HUDEP-2 (cell line): ENCODE results near the gene ATP1A3.

Source experiments
- DNase-seq, 76 experiments: peaks; one replicate each; lab custom pipeline; 2025; ENCODE audit not compliant: unreplicated experiment in 76 of 76; lab: John Stamatoyannopoulos, UW

The ATP1A3 gene

DNA sequence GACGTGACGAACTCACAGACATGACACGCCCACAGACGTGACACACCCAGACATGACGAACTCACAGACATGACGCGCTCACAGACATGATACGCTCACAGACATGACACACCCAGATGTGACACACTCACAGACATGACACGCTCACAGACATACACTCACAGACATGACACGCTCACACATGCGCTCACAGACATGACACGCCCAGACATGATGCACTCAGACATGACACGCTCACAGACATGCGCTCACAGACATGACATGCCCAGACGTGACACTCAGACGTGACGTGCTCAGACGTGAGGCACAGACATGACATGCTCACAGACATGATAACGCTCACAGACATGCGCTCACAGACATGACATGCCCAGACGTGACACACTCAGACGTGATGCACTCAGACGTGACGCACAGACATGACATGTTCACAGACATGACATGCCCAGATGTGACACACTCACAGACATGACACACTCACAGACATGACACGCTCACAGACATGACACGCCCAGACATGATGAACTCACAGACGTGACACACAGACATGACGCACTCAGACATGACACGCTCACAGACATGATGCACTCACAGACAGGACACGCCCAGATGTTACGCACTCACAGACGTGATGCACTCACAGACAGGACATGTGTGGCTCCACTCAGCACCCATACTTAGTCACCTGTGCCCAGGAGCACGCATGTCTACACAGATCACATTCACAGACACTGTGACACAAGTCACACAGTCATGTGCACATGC lies 73.9 kb downstream of the ATP1A3 start:
- DNase-seq = no peak

DNA sequence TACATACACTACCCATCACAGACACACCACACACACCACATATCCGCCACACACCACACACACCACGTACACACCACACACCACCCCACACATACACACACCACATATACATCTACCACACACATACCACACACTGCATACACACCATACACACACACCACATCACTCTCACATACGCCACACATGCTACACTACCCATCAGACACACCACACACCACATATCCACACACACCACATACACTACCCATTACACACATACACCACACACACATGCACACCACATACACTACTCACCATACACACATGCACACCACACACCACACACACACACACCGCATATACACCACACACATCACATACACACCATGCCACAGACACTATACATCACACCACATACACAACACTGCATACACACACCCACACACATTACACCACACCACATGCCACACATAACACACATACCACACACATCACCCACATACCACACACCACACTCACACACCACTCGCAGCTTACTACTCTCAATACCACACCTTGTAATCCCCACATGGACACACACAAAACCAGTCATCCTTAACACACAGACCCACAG lies 75.3 kb downstream of the ATP1A3 start:
- no peak for DNase-seq

DNA sequence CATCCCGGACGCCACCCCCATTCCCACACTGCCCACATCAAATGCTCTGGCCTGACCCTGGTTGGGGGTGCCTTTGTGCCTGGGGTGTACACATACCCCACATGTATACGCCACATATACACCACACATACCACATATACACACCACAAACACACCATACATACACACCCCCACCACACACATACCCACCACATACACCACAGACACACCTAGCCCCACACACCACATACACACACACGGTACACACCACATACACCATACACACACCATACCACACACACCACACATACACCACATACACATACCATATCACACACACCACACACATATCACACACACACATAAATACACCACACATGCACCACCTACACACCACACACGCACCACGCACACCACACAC lies 75.9 kb downstream of the ATP1A3 start:
- no peak for DNase-seq

DNA sequence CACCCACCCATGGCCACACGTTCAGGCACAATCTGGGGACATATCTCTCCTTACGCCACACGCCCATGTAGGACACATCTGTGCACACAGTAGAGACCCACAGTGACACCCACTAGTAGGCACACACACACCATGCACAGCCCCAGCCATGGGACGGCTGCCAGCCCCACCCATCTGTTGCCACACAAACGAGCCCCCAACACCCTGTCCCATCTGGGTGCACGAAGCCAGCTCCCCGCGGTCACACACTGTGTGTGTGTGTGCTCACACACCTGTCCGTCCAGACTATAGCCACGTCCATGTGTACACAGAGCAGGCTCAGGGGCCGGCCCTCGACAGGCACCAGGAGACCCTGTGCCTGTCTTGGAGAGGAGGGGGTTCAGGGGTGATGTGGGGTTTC lies 76.4 kb downstream of the ATP1A3 start:
- DNase-seq = no peak
